Measurements from ENCODE around the gene WWP2.

- TF ChIP-seq RAD21 (conservative IDR thresholded peaks at IDR 0.05) (no peak), CTCF (IDR thresholded peaks at IDR 0.05; ENCODE audit: poor library complexity, severe bottlenecking) (no peak), EP300 (conservative IDR thresholded peaks at IDR 0.05; ENCODE audit: poor library complexity, severe bottlenecking) (no peak), POLR2AphosphoS5 (IDR thresholded peaks at IDR 0.05) (no peak), TAF1 (IDR thresholded peaks at IDR 0.05; ENCODE audit: low read depth) (no peak), REST (IDR thresholded peaks at IDR 0.05; ENCODE audit: borderline replicate concordance) (no peak), EZH2 (IDR thresholded peaks at IDR 0.05; ENCODE audit: borderline replicate concordance, insufficient read depth, low read length, poor library complexity, severe bottlenecking) (no peak)
These were observed 67.2 kb downstream of the WWP2 start for GRCh38 chr16:69829338-69829737.
